Measurements from ENCODE around the gene LDLRAD4. TPM values are rescaled to one million over a fixed set of nuclear protein-coding genes. Genes with fewer than 3 reads are reported as not detected.
"Not testable (repeated sequence)": the region's sequence is repeated elsewhere in the genome, so short reads cannot be mapped to it uniquely, and the experiment has no call there.

Gene LDLRAD4
- total RNA-seq, 1 donor from 2014 or later: 20.4 TPM

- Mint-ChIP-seq H3K27ac (ENCODE audit: unreplicated experiment) (peak overlapping the region; percentile 78), H3K27me3 (ENCODE audit: unreplicated experiment) (peaks cover 8% of the 10 kb centered on the region), H3K4me1 (ENCODE audit: unreplicated experiment) (peaks cover 28% of the 10 kb centered on the region), H3K9me3 (ENCODE audit: unreplicated experiment) (no peaks in the 10 kb centered on the region), H3K36me3 (ENCODE audit: unreplicated experiment) (no peaks in the 10 kb centered on the region), H3K4me3 (ENCODE audit: unreplicated experiment) (no peak overlapping the region)
- TF ChIP-seq, protein P1, sequence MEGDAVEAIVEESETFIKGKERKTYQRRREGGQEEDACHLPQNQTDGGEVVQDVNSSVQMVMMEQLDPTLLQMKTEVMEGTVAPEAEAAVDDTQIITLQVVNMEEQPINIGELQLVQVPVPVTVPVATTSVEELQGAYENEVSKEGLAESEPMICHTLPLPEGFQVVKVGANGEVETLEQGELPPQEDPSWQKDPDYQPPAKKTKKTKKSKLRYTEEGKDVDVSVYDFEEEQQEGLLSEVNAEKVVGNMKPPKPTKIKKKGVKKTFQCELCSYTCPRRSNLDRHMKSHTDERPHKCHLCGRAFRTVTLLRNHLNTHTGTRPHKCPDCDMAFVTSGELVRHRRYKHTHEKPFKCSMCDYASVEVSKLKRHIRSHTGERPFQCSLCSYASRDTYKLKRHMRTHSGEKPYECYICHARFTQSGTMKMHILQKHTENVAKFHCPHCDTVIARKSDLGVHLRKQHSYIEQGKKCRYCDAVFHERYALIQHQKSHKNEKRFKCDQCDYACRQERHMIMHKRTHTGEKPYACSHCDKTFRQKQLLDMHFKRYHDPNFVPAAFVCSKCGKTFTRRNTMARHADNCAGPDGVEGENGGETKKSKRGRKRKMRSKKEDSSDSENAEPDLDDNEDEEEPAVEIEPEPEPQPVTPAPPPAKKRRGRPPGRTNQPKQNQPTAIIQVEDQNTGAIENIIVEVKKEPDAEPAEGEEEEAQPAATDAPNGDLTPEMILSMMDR (IDR thresholded peaks at IDR 0.05): no peak
- DNase-seq (ENCODE audit: extremely low spot score, unreplicated experiment): peak; percentile 74
These were observed 43.2 kb downstream of the LDLRAD4 start for GRCh38 chr18:13261661-13262357.

DNA sequence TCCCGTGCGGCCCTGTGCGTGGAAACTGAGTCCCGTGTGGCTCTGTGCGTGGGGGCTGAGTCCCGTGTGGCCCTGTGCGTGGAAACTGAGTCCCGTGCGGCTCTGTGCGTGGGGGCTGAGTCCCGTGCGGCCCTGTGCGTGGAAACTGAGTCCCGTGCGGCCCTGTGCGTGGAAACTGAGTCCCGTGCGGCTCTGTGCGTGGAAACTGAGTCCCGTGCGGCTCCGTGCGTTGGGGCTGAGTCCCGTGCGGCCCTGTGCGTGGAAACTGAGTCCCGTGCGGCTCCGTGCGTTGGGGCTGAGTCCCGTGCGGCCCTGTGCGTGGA is 43.8 kb downstream of the LDLRAD4 start:
- not testable (repeated sequence) for H3K27me3 Mint-ChIP-seq (ENCODE audit: unreplicated experiment); H3K27ac Mint-ChIP-seq (ENCODE audit: unreplicated experiment); H3K36me3 Mint-ChIP-seq (ENCODE audit: unreplicated experiment); DNase-seq (ENCODE audit: extremely low spot score, unreplicated experiment); H3K9me3 Mint-ChIP-seq (ENCODE audit: unreplicated experiment); H3K4me3 Mint-ChIP-seq (ENCODE audit: unreplicated experiment)
- peaks cover 33% of the 10 kb centered on the region for H3K4me1 Mint-ChIP-seq (ENCODE audit: unreplicated experiment)

GRCh38 chr18:13262839-13263691 is 44.5 kb downstream of the LDLRAD4 start:
- Mint-ChIP-seq H3K4me1 (ENCODE audit: unreplicated experiment) (peaks cover 41% of the 10 kb centered on the region), H3K27me3 (ENCODE audit: unreplicated experiment) (peaks cover 4% of the 10 kb centered on the region), H3K4me3 (ENCODE audit: unreplicated experiment) (no peak overlapping the region), H3K27ac (ENCODE audit: unreplicated experiment) (no peak overlapping the region), H3K36me3 (ENCODE audit: unreplicated experiment) (no peaks in the 10 kb centered on the region), H3K9me3 (ENCODE audit: unreplicated experiment) (no peaks in the 10 kb centered on the region)
- DNase-seq (ENCODE audit: extremely low spot score, unreplicated experiment): peak; percentile 63
- TF ChIP-seq, protein P1 (IDR thresholded peaks at IDR 0.05): no peak

DNA sequence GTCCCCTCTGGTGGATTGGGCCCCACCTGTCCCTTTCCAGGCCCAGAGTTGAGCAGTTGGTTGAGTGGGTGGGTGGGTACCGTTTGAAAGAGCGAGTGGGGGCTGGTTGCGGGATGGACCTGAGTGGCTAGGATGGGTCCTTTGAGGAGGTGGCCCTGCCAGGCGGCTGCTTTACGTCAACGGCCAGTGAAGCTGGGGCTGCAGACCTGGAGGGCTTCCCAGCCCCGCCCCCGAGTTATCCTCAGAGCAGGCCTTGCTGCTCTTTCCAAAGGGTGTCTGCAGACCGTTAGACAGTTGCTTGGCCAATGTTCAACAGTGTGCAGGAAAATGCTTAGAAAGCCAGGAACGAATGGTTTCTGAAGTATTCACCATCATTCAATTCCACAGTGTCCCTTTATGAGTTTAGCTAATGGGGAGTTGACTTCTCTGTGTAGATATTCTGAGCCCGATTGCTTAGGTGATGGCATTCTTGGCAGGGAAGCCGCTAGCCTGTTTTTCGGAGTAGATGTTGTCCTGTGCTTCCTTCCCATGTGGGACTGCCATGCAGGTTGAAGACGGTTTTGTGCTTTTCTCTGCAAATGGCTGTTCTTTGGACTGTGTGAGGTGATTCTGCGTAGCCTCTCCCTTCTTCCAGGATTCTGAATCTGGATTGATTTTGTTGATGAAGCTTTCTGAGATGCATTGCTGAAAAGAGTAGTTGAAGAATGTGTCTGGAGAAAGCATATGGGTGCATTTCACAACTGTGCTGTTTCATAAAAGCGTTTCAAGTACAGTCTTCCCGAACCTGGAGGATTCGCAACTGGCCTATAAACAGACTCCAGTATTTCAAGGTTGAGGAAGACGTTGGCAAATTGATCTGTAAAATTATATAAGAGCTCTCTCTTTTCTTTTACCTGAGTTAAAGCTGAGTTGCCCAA is 45.8 kb downstream of the LDLRAD4 start:
- peak; percentile 72 for DNase-seq (ENCODE audit: extremely low spot score, unreplicated experiment)
- peaks cover under 1% of the 10 kb centered on the region for H3K27me3 Mint-ChIP-seq (ENCODE audit: unreplicated experiment)
- no peak overlapping the region for H3K4me3 Mint-ChIP-seq (ENCODE audit: unreplicated experiment)
- peaks cover 51% of the 10 kb centered on the region for H3K4me1 Mint-ChIP-seq (ENCODE audit: unreplicated experiment)
- TF ChIP-seq, protein P1 (IDR thresholded peaks at IDR 0.05): no peak
- no peak overlapping the region for H3K27ac Mint-ChIP-seq (ENCODE audit: unreplicated experiment)
- H3K36me3 Mint-ChIP-seq (ENCODE audit: unreplicated experiment): no peaks in the 10 kb centered on the region
- no peaks in the 10 kb centered on the region for H3K9me3 Mint-ChIP-seq (ENCODE audit: unreplicated experiment)

DNA sequence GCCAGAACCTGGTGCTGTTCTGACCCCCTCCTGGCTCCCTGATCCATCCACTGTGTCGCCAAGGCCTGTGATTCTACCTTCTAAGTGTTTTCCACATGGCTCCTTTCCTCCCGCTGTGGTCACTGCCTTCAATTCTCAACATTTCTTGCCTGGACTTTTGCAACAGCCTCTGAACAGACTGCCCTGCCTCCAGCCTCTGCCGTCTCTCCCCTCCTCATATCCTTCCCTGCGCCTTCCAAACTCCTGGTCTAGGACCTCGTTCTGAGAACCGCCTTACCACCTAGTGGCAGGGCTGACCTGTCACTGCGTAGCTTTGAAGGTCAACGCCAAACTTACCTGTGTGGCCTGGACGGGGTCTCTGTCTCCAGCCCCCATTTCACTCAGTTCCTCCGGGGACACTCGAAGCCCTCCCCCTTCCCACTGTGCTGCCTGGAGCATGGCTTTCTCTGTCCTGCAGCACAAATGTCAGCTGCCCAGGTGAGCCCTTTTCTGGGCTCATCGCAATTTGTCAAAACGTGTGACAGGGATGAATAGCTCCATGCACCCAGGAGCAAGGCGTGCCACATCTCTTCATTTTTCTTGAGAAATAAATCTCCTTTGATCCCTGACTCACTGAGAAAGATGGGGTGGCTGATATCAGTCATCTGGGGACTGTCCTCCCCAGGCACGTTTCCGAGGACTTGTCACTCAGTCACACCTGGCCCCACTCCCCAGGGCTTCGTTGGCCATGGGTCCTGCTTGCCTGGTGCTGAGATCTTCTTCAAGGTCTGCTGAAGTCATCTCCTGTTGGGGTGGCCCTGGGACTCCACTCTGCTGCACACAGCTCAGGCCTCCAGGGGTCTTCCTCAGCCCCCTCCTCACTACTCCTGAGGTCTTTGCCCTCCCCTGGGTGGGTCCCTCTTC is 46.7 kb downstream of the LDLRAD4 start:
- Mint-ChIP-seq H3K9me3 (ENCODE audit: unreplicated experiment) (no peaks in the 10 kb centered on the region), H3K36me3 (ENCODE audit: unreplicated experiment) (no peaks in the 10 kb centered on the region), H3K4me3 (ENCODE audit: unreplicated experiment) (no peak overlapping the region), H3K27me3 (ENCODE audit: unreplicated experiment) (no peaks in the 10 kb centered on the region), H3K27ac (ENCODE audit: unreplicated experiment) (no peak overlapping the region), H3K4me1 (ENCODE audit: unreplicated experiment) (peaks cover 46% of the 10 kb centered on the region)
- peak; percentile 72 for DNase-seq (ENCODE audit: extremely low spot score, unreplicated experiment)
- TF ChIP-seq, protein P1 (IDR thresholded peaks at IDR 0.05): no peak
